ENCODE measurements around the gene RAB7A. TPM values are rescaled to one million over a fixed set of nuclear protein-coding genes. Genes with fewer than 3 reads are reported as not detected.

The RAB7A gene
- total RNA-seq, 1 experiment from 2014 or later, result 233 TPM

DNA sequence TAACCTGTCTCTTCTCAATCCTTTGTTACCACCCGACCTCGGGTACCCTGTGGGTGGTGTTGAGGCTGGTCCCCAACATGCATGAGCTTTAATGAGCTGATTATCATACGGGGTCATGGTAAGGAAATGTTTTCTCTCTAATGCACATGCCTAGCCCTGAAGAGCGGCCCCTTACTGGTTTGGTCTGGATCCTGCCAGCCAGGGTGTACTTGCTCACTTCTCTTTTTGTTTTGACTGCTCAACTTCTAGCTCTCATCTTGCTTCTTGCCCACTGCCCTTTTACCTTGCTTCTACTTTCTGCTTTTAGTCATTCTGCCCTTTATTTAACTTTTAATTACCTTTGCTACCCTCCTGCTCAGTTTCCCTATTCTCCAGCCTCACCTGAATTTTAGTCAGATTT, 109.1 kb downstream of the RAB7A start:
- TF ChIP-seq, protein P1, sequence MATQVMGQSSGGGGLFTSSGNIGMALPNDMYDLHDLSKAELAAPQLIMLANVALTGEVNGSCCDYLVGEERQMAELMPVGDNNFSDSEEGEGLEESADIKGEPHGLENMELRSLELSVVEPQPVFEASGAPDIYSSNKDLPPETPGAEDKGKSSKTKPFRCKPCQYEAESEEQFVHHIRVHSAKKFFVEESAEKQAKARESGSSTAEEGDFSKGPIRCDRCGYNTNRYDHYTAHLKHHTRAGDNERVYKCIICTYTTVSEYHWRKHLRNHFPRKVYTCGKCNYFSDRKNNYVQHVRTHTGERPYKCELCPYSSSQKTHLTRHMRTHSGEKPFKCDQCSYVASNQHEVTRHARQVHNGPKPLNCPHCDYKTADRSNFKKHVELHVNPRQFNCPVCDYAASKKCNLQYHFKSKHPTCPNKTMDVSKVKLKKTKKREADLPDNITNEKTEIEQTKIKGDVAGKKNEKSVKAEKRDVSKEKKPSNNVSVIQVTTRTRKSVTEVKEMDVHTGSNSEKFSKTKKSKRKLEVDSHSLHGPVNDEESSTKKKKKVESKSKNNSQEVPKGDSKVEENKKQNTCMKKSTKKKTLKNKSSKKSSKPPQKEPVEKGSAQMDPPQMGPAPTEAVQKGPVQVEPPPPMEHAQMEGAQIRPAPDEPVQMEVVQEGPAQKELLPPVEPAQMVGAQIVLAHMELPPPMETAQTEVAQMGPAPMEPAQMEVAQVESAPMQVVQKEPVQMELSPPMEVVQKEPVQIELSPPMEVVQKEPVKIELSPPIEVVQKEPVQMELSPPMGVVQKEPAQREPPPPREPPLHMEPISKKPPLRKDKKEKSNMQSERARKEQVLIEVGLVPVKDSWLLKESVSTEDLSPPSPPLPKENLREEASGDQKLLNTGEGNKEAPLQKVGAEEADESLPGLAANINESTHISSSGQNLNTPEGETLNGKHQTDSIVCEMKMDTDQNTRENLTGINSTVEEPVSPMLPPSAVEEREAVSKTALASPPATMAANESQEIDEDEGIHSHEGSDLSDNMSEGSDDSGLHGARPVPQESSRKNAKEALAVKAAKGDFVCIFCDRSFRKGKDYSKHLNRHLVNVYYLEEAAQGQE (IDR thresholded peaks at IDR 0.05; ENCODE audit: low read depth), result no peak
- TF ChIP-seq ZNF274 (IDR thresholded peaks at IDR 0.05; ENCODE audit: low read depth, low read length), result no peak
- no peak for TF ChIP-seq SP1 (IDR thresholded peaks at IDR 0.05; ENCODE audit: low read depth)
- TF ChIP-seq POLR2AphosphoS5 (IDR thresholded peaks at IDR 0.05; ENCODE audit: low read depth, low read length), result no peak
- no peak for TF ChIP-seq ELF1 (IDR thresholded peaks at IDR 0.05; ENCODE audit: borderline replicate concordance, low read depth)
- TF ChIP-seq, protein P2, sequence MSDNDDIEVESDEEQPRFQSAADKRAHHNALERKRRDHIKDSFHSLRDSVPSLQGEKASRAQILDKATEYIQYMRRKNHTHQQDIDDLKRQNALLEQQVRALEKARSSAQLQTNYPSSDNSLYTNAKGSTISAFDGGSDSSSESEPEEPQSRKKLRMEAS (IDR thresholded peaks at IDR 0.05), result no peak
- TF ChIP-seq POLR2A (IDR thresholded peaks at IDR 0.05; ENCODE audit: borderline replicate concordance, extremely low read depth, insufficient read depth, insufficient read length), result no peak
- TF ChIP-seq CEBPB (IDR thresholded peaks at IDR 0.05; ENCODE audit: low read depth), result no peak
- no peak for TF ChIP-seq RAD21 (IDR thresholded peaks at IDR 0.05; ENCODE audit: low read depth)
- no peak for TF ChIP-seq JUND (IDR thresholded peaks at IDR 0.05)
- no peak for TF ChIP-seq ATF3 (IDR thresholded peaks at IDR 0.05)
- no peak for TF ChIP-seq TCF7L2 (IDR thresholded peaks at IDR 0.05; ENCODE audit: borderline replicate concordance, extremely low read depth, insufficient read depth, insufficient read length)
- no peak for TF ChIP-seq ZFX (IDR thresholded peaks at IDR 0.05)
- TF ChIP-seq FOSL1 (IDR thresholded peaks at IDR 0.05; ENCODE audit: low read depth), result no peak
- no peak for TF ChIP-seq SRF (IDR thresholded peaks at IDR 0.05; ENCODE audit: low read depth)
- TF ChIP-seq EGR1 (IDR thresholded peaks at IDR 0.05; ENCODE audit: low read depth), result no peak
- no peak for TF ChIP-seq EZH2phosphoT487 (IDR thresholded peaks at IDR 0.05; ENCODE audit: borderline replicate concordance)
- TF ChIP-seq YY1 (IDR thresholded peaks at IDR 0.05; ENCODE audit: extremely low read depth, insufficient replicate concordance, low read depth, low read length), result no peak
- no peak for TF ChIP-seq ZBTB33 (IDR thresholded peaks at IDR 0.05; ENCODE audit: extremely low read depth, insufficient replicate concordance, low read length)
- no peak for TF ChIP-seq CTCF (IDR thresholded peaks at IDR 0.05 in 2 of 3, conservative IDR thresholded peaks at IDR 0.05 in 1 of 3; ENCODE audit: borderline replicate concordance in 1 of 3, insufficient read depth in 1 of 3, low read depth in 2 of 3, low read length in 2 of 3)
- ATAC-seq, result no peak
- H3K9ac ChIP-seq (ENCODE audit: low read length), result no peak overlapping the region
- RAD21 ChIA-PET (ENCODE audit: low non-redundant PET in 1 of 2, low total read pairs in 2 of 2, uncharacterized antibody in 2 of 2, unreplicated experiment in 2 of 2), result no interaction called here
- CTCF ChIA-PET, result no interaction called here
- no peaks in the 10 kb centered on the region for H3K9me2 ChIP-seq (ENCODE audit: insufficient read depth)
- H3K27ac ChIP-seq (ENCODE audit: low read depth, low read length), result no peak overlapping the region
- POLR2A ChIA-PET, result no interaction called here
- H3K79me2 ChIP-seq (ENCODE audit: insufficient read depth, low read length), result no peaks in the 10 kb centered on the region
- no peak for DNase-seq (ENCODE audit: low read depth, low spot score)
- intact Hi-C loops (cut with micrococcal nuclease), result no loop called here
- H3K4me3 ChIP-seq (replicated peaks in 1 of 2; ENCODE audit: low read depth in 1 of 2, low read length in 2 of 2), result no peak overlapping the region
- no peaks in the 10 kb centered on the region for H3K9me3 ChIP-seq (ENCODE audit: control insufficient read depth in 1 of 2, insufficient read depth in 1 of 2, low read depth in 1 of 2, low read length in 2 of 2)
- BruUV-seq (replicated peaks), result no TSS peak
- no peaks in the 10 kb centered on the region for H3K27me3 ChIP-seq (ENCODE audit: insufficient read depth, low read length)
- no peak overlapping the region for H2AFZ ChIP-seq (ENCODE audit: low read depth, low read length, poor library complexity, severe bottlenecking)
- no peaks in the 10 kb centered on the region for H4K20me1 ChIP-seq (ENCODE audit: insufficient read depth)
- H3K4me1 ChIP-seq (ENCODE audit: control insufficient read depth in 1 of 2, insufficient read depth in 2 of 2, low read length in 2 of 2), result no peaks in the 10 kb centered on the region
- no peak overlapping the region for H3K4me2 ChIP-seq (ENCODE audit: low read length)
- no peaks in the 10 kb centered on the region for H3K36me3 ChIP-seq (ENCODE audit: control insufficient read depth in 1 of 2, insufficient read depth in 2 of 2, low read length in 2 of 2)

Data from HCT116 (cell line).